HUES6 (cell line): ENCODE results near the gene MBNL1.
A peak's percentile ranks its signal among the peaks of the same experiment; 100 is the strongest.

Experiments used
- H3K27ac ChIP-seq: 2 replicates; pipeline ENCODE4 v1.7.0; 2013; ENCODE audit warnings: low read depth, mild to moderate bottlenecking, low read length, inconsistent platforms
- H3K27me3 ChIP-seq: 2 replicates; pipeline ENCODE4 v1.6.1; 2013; ENCODE audit warnings: low read length; ENCODE audit not compliant: control insufficient read depth, insufficient read depth
- H3K36me3 ChIP-seq: 2 replicates; pipeline ENCODE4 v1.6.1; 2013; ENCODE audit warnings: low read length; ENCODE audit not compliant: control insufficient read depth, insufficient read depth
- H3K4me1 ChIP-seq: 2 replicates; pipeline ENCODE4 v1.6.1; 2013; ENCODE audit warnings: low read length; ENCODE audit not compliant: control insufficient read depth, insufficient read depth
- H3K4me3 ChIP-seq: 2 replicates; pipeline ENCODE4 v1.5.1; 2013; ENCODE audit warnings: low read depth, low read length
- H3K9ac ChIP-seq: one replicate; pipeline ENCODE4 v1.6.1; 2013; ENCODE audit warnings: mild to moderate bottlenecking, low read length
- H3K9me3 ChIP-seq: 2 replicates; pipeline ENCODE4 v1.6.1; 2013; ENCODE audit warnings: low read depth, low read length; ENCODE audit not compliant: control insufficient read depth, insufficient read depth

MBNL1 gene

GRCh38 chr3:152264378-152264777 is 4.4 kb upstream of the MBNL1 start:
- Histone ChIP-seq H3K27me3 (peaks cover 85% of the 10 kb centered on the region), H3K4me3 (no peak overlapping the region), H3K9ac (no peak overlapping the region), H3K4me1 (peaks cover 19% of the 10 kb centered on the region; the same call in 1 of the 2 replicates), H3K27ac (no peak overlapping the region), H3K9me3 (no peaks in the 10 kb centered on the region), H3K36me3 (no peaks in the 10 kb centered on the region)

- H3K27me3 ChIP-seq: peaks cover 78% of the 10 kb centered on the region
- no peak overlapping the region for H3K27ac ChIP-seq
- H3K36me3 ChIP-seq: no peaks in the 10 kb centered on the region
- H3K9ac ChIP-seq: no peak overlapping the region
- H3K9me3 ChIP-seq: no peaks in the 10 kb centered on the region
- no peak overlapping the region for H3K4me3 ChIP-seq
- peaks cover 17% of the 10 kb centered on the region; the same call in 1 of the 2 replicates for H3K4me1 ChIP-seq
These were observed 2.3 kb upstream of the MBNL1 start for GRCh38 chr3:152266221-152266995.

GRCh38 chr3:152267831-152268554 is 736 bp upstream of the MBNL1 start:
- H3K27me3 ChIP-seq: peaks cover 64% of the 10 kb centered on the region
- no peaks in the 10 kb centered on the region for H3K36me3 ChIP-seq
- H3K27ac ChIP-seq: peak overlapping the region; percentile 31; the same call in 1 of the 2 replicates
- H3K4me3 ChIP-seq: peak overlapping the region; percentile 96
- peaks cover 20% of the 10 kb centered on the region for H3K4me1 ChIP-seq
- no peaks in the 10 kb centered on the region for H3K9me3 ChIP-seq
- H3K9ac ChIP-seq: peak overlapping the region; percentile 85

GRCh38 chr3:152269056-152269830 is 514 bp downstream of the MBNL1 start:
- Histone ChIP-seq H3K27ac (0 out of 2 replicates have a peak overlapping the region, but pooled peaks have one; percentile 60), H3K4me3 (peak overlapping the region; percentile 96), H3K4me1 (peaks cover 21% of the 10 kb centered on the region), H3K36me3 (no peaks in the 10 kb centered on the region), H3K27me3 (peaks cover 51% of the 10 kb centered on the region), H3K9ac (peak overlapping the region; percentile 85), H3K9me3 (no peaks in the 10 kb centered on the region)

GRCh38 chr3:152269831-152270734 is 1.4 kb downstream of the MBNL1 start:
- Histone ChIP-seq H3K27ac (no peak overlapping the region), H3K4me1 (peaks cover 22% of the 10 kb centered on the region)

GRCh38 chr3:152270937-152271336 is 2.2 kb downstream of the MBNL1 start:
- H3K36me3 ChIP-seq: no peaks in the 10 kb centered on the region
- no peaks in the 10 kb centered on the region for H3K9me3 ChIP-seq
- no peak overlapping the region for H3K9ac ChIP-seq
- peaks cover 24% of the 10 kb centered on the region for H3K4me1 ChIP-seq
- H3K27ac ChIP-seq: no peak overlapping the region
- H3K4me3 ChIP-seq: peak overlapping the region; percentile 96; the same call in 1 of the 2 replicates
- H3K27me3 ChIP-seq: peaks cover 40% of the 10 kb centered on the region

More at GRCh38 chr3:152269831-152270734, 1.4 kb downstream of the MBNL1 start:
- no peaks in the 10 kb centered on the region for H3K36me3 ChIP-seq
- peak overlapping the region; percentile 96 for H3K4me3 ChIP-seq
- no peak overlapping the region for H3K9ac ChIP-seq
- H3K9me3 ChIP-seq: no peaks in the 10 kb centered on the region
- H3K27me3 ChIP-seq: peaks cover 48% of the 10 kb centered on the region

- Histone ChIP-seq H3K27ac (no peak overlapping the region), H3K27me3 (peaks cover 32% of the 10 kb centered on the region), H3K9ac (no peak overlapping the region), H3K4me3 (no peak overlapping the region), H3K4me1 (peaks cover 19% of the 10 kb centered on the region), H3K9me3 (no peaks in the 10 kb centered on the region), H3K36me3 (no peaks in the 10 kb centered on the region)
These were observed 2.9 kb downstream of the MBNL1 start for GRCh38 chr3:152271501-152272236.

- no peaks in the 10 kb centered on the region for H3K36me3 ChIP-seq
- no peak overlapping the region for H3K27ac ChIP-seq
- no peak overlapping the region for H3K4me3 ChIP-seq
- H3K27me3 ChIP-seq: peaks cover 21% of the 10 kb centered on the region
- no peak overlapping the region for H3K9ac ChIP-seq
- no peaks in the 10 kb centered on the region for H3K9me3 ChIP-seq
- H3K4me1 ChIP-seq: peaks cover 12% of the 10 kb centered on the region
These were observed 4.1 kb downstream of the MBNL1 start for GRCh38 chr3:152272771-152273242.

- Histone ChIP-seq H3K4me1 (peaks cover 13% of the 10 kb centered on the region), H3K36me3 (no peaks in the 10 kb centered on the region), H3K27me3 (no peaks in the 10 kb centered on the region; the same call in 1 of the 2 replicates), H3K9ac (no peak overlapping the region), H3K9me3 (no peaks in the 10 kb centered on the region), H3K4me3 (no peak overlapping the region), H3K27ac (no peak overlapping the region)
These were observed 8.0 kb downstream of the MBNL1 start for GRCh38 chr3:152276681-152277080.
